Measurements from ENCODE around the gene ACTL8. TPM values are rescaled to one million over a fixed set of nuclear protein-coding genes. Genes with fewer than 3 reads are reported as not detected.

The ACTL8 gene
- total and polyA plus RNA-seq, 2 experiments from 2014 or later: 0.34 TPM; not detected in 1

DNA sequence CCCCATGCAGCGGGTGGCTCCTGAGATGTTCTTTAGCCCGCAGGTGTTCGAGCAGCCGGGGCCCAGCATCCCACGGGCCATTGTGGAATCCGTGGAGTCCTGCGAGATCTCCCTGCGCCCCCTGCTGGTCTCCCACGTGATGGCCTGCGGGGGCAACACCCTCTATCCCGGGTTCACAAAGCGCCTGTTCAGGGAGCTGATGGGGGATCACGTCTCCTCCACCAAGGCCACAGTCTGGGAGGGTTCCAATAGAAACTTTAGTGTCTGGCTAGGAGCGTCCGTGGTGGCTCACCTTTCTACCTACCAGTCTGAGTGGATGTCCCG is 71.0 kb downstream of the ACTL8 start:
- DNase-seq (ENCODE audit: low spot score): peak; percentile 48
- H3K9me3 ChIP-seq (ENCODE audit: low read depth): no peaks in the 10 kb centered on the region
- no peaks in the 10 kb centered on the region for H3K36me3 ChIP-seq (replicated peaks; ENCODE audit: insufficient read depth, low read depth)
- no peak overlapping the region for H3K4me3 ChIP-seq
- H3K4me2 ChIP-seq: no peak overlapping the region
- H3K9me2 ChIP-seq (replicated peaks; ENCODE audit: insufficient read depth): no peaks in the 10 kb centered on the region
- H2AFZ ChIP-seq: no peak overlapping the region
- 39% methylated on average over 16 of the region's 16 CpGs for WGBS (ENCODE audit: low lambda C conversion rate, missing lambda C conversion rate)
- H3K4me1 ChIP-seq (ENCODE audit: insufficient read depth): no peaks in the 10 kb centered on the region
- peaks cover 21% of the 10 kb centered on the region for H3K27me3 ChIP-seq
- no peak overlapping the region for H3K27ac ChIP-seq
- TF ChIP-seq EZH2 (IDR thresholded peaks at IDR 0.05; ENCODE audit: borderline replicate concordance): no peak
- TF ChIP-seq, protein P1, sequence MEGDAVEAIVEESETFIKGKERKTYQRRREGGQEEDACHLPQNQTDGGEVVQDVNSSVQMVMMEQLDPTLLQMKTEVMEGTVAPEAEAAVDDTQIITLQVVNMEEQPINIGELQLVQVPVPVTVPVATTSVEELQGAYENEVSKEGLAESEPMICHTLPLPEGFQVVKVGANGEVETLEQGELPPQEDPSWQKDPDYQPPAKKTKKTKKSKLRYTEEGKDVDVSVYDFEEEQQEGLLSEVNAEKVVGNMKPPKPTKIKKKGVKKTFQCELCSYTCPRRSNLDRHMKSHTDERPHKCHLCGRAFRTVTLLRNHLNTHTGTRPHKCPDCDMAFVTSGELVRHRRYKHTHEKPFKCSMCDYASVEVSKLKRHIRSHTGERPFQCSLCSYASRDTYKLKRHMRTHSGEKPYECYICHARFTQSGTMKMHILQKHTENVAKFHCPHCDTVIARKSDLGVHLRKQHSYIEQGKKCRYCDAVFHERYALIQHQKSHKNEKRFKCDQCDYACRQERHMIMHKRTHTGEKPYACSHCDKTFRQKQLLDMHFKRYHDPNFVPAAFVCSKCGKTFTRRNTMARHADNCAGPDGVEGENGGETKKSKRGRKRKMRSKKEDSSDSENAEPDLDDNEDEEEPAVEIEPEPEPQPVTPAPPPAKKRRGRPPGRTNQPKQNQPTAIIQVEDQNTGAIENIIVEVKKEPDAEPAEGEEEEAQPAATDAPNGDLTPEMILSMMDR (IDR thresholded peaks at IDR 0.05; ENCODE audit: poor library complexity): peak; percentile 50
- H3K79me2 ChIP-seq: no peaks in the 10 kb centered on the region
- no peaks in the 10 kb centered on the region for H4K20me1 ChIP-seq (ENCODE audit: insufficient read depth, poor library complexity, severe bottlenecking)

DNA sequence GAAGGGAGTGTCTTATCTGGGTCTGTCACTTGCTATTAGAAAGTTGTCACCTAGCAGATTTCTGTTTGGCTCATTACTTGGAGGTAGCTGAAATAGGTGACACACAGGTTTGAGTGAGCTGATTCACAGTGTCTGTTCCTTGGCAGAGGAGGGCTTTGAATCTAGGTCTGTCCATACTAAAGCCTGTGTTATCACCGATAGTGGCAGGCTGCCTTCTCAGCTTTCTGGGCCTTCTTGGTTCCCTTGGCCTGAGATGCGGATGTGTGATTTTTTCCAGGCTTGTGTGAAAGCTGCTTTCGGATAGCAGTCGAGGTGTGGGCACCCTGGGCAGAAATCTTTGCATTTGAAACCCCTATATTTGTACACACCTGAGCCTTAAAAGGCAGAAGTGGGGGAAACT is 73.9 kb downstream of the ACTL8 start:
- H2AFZ ChIP-seq: no peak overlapping the region
- H3K4me3 ChIP-seq: no peak overlapping the region
- H3K9me3 ChIP-seq (ENCODE audit: low read depth): no peaks in the 10 kb centered on the region
- no peaks in the 10 kb centered on the region for H3K79me2 ChIP-seq
- H3K36me3 ChIP-seq (replicated peaks; ENCODE audit: insufficient read depth, low read depth): no peaks in the 10 kb centered on the region
- H3K4me1 ChIP-seq (ENCODE audit: insufficient read depth): no peaks in the 10 kb centered on the region
- no peaks in the 10 kb centered on the region for H3K9me2 ChIP-seq (replicated peaks; ENCODE audit: insufficient read depth)
- peaks cover 21% of the 10 kb centered on the region for H3K27me3 ChIP-seq
- no peak overlapping the region for H3K4me2 ChIP-seq
- no peak for DNase-seq (ENCODE audit: low spot score)
- TF ChIP-seq EZH2phosphoT487 (IDR thresholded peaks at IDR 0.05; ENCODE audit: low read depth, severe bottlenecking, unreplicated experiment) (no peak), EZH2 (IDR thresholded peaks at IDR 0.05; ENCODE audit: borderline replicate concordance) (no peak)
- TF ChIP-seq, protein P1 (IDR thresholded peaks at IDR 0.05; ENCODE audit: poor library complexity): no peak
- WGBS (ENCODE audit: low lambda C conversion rate, missing lambda C conversion rate): 72% methylated on average over 4 of the region's 4 CpGs
- no peaks in the 10 kb centered on the region for H4K20me1 ChIP-seq (ENCODE audit: insufficient read depth, poor library complexity, severe bottlenecking)
- no peak overlapping the region for H3K27ac ChIP-seq

DNA sequence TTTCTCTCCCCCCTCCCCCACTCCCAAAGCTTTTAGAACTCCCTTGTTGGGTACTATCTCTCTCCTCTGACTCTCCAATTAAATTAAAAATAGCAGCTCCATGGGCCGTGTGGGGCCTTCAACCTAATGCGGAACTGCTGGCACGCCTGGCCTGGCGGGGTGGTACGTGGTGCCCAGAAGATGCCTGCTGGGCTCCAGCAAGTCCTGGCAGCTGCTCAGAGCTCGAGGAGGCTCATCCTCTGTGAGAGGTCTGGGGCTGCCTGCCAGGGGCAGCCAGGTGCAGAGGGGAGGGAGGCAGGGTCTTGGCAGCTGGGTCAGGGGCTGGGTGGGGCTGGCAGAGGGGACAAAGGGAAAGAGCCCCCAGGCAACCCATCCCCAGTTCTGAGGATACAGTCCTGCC is 74.4 kb downstream of the ACTL8 start:
- no peak overlapping the region for H2AFZ ChIP-seq
- no peaks in the 10 kb centered on the region for H3K4me1 ChIP-seq (ENCODE audit: insufficient read depth)
- H3K9me2 ChIP-seq (replicated peaks; ENCODE audit: insufficient read depth): no peaks in the 10 kb centered on the region
- DNase-seq (ENCODE audit: low spot score): no peak
- H3K9me3 ChIP-seq (ENCODE audit: low read depth): no peaks in the 10 kb centered on the region
- no peak overlapping the region for H3K4me3 ChIP-seq
- 83% methylated on average over 6 of the region's 6 CpGs for WGBS (ENCODE audit: low lambda C conversion rate, missing lambda C conversion rate)
- H3K4me2 ChIP-seq: no peak overlapping the region
- H4K20me1 ChIP-seq (ENCODE audit: insufficient read depth, poor library complexity, severe bottlenecking): no peaks in the 10 kb centered on the region
- peaks cover 21% of the 10 kb centered on the region for H3K27me3 ChIP-seq
- no peaks in the 10 kb centered on the region for H3K79me2 ChIP-seq
- H3K27ac ChIP-seq: no peak overlapping the region
- H3K36me3 ChIP-seq (replicated peaks; ENCODE audit: insufficient read depth, low read depth): no peaks in the 10 kb centered on the region
- TF ChIP-seq EZH2phosphoT487 (IDR thresholded peaks at IDR 0.05; ENCODE audit: low read depth, severe bottlenecking, unreplicated experiment) (no peak), EZH2 (IDR thresholded peaks at IDR 0.05; ENCODE audit: borderline replicate concordance) (no peak)
- TF ChIP-seq, protein P1 (IDR thresholded peaks at IDR 0.05; ENCODE audit: poor library complexity): no peak

DNA sequence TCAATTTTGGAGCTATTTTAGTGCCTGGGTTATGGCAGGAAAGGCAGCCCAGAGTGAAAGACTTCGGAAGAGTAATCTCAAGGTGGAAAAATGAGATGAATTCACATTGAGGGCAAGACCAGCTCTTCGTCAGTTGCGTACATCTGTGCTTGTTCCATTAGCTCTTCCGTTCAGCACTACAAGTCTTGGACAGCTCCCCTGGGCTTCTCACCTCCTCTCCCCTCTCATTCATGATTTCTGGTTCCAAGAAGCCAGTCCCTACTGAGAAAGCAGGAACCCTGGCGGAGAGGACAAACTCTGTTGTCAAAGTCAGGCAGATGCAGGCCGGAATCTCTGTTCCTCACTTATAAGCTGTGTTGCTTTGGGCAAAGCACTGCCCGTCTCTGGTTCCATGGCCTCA is 76.5 kb downstream of the ACTL8 start:
- Histone ChIP-seq H3K9me2 (replicated peaks; ENCODE audit: insufficient read depth) (no peaks in the 10 kb centered on the region), H3K79me2 (no peaks in the 10 kb centered on the region), H2AFZ (no peak overlapping the region), H4K20me1 (ENCODE audit: insufficient read depth, poor library complexity, severe bottlenecking) (no peaks in the 10 kb centered on the region), H3K27me3 (peaks cover 17% of the 10 kb centered on the region), H3K4me3 (no peak overlapping the region), H3K4me1 (ENCODE audit: insufficient read depth) (no peaks in the 10 kb centered on the region), H3K4me2 (no peak overlapping the region), H3K9me3 (ENCODE audit: low read depth) (no peaks in the 10 kb centered on the region), H3K36me3 (replicated peaks; ENCODE audit: insufficient read depth, low read depth) (no peaks in the 10 kb centered on the region), H3K27ac (no peak overlapping the region)
- peak; percentile 72 for DNase-seq (ENCODE audit: low spot score)
- TF ChIP-seq, protein P1 (IDR thresholded peaks at IDR 0.05; ENCODE audit: poor library complexity): no peak
- TF ChIP-seq EZH2 (IDR thresholded peaks at IDR 0.05; ENCODE audit: borderline replicate concordance): no peak
- TF ChIP-seq EZH2phosphoT487 (IDR thresholded peaks at IDR 0.05; ENCODE audit: low read depth, severe bottlenecking, unreplicated experiment): no peak
- 40% methylated on average over 7 of the region's 7 CpGs for WGBS (ENCODE audit: low lambda C conversion rate, missing lambda C conversion rate)
